22Rv1 (cell line): Measurements from ENCODE around the gene TM9SF2.

ENCODE experiments used
- H3K27ac ChIP-seq: fragments of 450-650 bp; 2 replicates; pipeline ENCODE4 v1.5.1; 2017
- ZFX ChIP-seq: fragments of 450-650 bp; IDR thresholded peaks from 2 replicates; pipeline ENCODE4 v1.6.1; 2017; ENCODE audit warnings: antibody characterized with exemption, borderline replicate concordance
- TF ChIP-seq, protein P1 (sequence below): fragments of 450-650 bp; IDR thresholded peaks from 2 replicates; pipeline ENCODE4 v1.5.1; 2017; ENCODE audit warnings: mild to moderate bottlenecking

TM9SF2 gene

DNA sequence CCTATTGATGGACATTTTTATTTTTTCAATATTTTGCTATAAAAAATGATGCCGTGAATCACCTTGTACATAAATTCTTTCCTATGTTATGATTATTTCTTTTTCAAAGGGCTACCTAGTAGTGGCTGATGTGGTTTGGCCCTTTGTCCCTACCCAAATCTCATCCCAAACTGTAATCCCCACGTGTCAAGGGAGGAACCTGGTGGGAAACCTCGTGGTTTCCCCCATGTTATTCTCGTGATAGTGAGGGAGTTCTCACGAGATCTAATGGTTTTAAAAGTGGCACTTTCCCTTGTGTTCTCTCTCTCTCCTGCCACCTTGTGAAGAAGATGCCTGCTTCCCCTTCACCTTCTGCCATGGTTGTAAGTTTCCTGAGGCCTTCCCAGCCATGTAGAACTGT is 94.9 kb downstream of the TM9SF2 start:
- TF ChIP-seq, protein P1, sequence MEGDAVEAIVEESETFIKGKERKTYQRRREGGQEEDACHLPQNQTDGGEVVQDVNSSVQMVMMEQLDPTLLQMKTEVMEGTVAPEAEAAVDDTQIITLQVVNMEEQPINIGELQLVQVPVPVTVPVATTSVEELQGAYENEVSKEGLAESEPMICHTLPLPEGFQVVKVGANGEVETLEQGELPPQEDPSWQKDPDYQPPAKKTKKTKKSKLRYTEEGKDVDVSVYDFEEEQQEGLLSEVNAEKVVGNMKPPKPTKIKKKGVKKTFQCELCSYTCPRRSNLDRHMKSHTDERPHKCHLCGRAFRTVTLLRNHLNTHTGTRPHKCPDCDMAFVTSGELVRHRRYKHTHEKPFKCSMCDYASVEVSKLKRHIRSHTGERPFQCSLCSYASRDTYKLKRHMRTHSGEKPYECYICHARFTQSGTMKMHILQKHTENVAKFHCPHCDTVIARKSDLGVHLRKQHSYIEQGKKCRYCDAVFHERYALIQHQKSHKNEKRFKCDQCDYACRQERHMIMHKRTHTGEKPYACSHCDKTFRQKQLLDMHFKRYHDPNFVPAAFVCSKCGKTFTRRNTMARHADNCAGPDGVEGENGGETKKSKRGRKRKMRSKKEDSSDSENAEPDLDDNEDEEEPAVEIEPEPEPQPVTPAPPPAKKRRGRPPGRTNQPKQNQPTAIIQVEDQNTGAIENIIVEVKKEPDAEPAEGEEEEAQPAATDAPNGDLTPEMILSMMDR, result no peak
- TF ChIP-seq ZFX, result no peak
- H3K27ac ChIP-seq, result no peak overlapping the region

DNA sequence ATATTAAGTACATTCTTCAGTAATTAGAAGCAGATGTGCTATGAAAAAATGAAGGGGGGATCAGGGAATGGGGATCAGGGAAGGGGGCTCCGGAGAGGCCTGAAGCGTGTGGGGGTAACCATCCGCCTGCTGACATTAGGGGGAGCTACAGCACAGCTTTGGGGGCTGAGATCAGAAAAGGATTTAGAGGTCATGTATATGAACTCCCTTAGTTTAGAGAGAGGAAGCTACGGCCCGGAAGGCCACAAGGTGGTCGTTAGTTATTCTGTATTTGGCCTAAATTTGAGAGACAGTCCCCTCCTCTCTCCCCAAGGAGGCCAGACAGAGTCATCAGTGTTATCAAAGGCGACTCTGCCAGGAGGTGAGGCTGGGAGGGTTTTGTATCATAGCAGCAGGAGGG is 99.0 kb downstream of the TM9SF2 start:
- no peak for TF ChIP-seq ZFX
- TF ChIP-seq, protein P1, result no peak
- no peak overlapping the region for H3K27ac ChIP-seq

- no peak overlapping the region for H3K27ac ChIP-seq
- no peak for TF ChIP-seq ZFX
- TF ChIP-seq, protein P1, result no peak
Measured at GRCh38 chr13:99601535-99601934, 100.3 kb downstream of the TM9SF2 start.

DNA sequence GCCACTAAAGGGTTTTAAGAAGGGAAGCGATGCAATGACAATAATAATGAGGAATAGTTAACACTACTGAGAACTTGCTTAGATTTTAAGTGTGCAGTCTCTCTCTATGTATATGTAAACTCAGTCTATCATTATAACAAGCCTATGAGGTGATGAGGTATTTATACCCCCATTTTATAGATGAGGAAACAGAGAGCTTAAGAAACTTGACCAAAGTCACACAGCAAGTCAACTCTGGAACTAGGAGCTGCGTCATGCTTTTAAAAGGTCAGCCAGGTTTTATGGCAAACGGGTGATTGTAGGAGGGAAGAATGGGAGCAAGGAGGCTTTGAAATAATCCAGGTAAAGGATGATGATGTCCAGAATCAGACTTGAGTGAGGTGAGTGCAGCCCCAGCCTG is 103.4 kb downstream of the TM9SF2 start:
- no peak overlapping the region for H3K27ac ChIP-seq
- TF ChIP-seq, protein P1, result no peak
- TF ChIP-seq ZFX, result no peak

- peak overlapping the region; percentile 47 for H3K27ac ChIP-seq
- TF ChIP-seq ZFX, result no peak
- TF ChIP-seq, protein P1, result peak; percentile 42
Measured at GRCh38 chr13:99605420-99606323, 104.4 kb downstream of the TM9SF2 start.

- H3K27ac ChIP-seq, result peak within 1 kb of the TSS; percentile 47
- TF ChIP-seq, protein P1, result no peak
- no peak for TF ChIP-seq ZFX
Measured at GRCh38 chr13:99606324-99607066, 105.2 kb downstream of the TM9SF2 start, which contains the start of gene CLYBL. Gene CLYBL (plus strand): TSS chr13:99606690.
